HG03342 (cell line): Measurements from ENCODE around the gene CDH8.

Experiments used
- ATAC-seq: cut with Tn5 transposase; IDR thresholded peaks from one replicate; pipeline ENCODE4 v1.9.1; 2021; ENCODE audit warnings: mild to moderate bottlenecking, moderate library complexity; ENCODE audit not compliant: unreplicated experiment

CDH8 gene

GRCh38 chr16:62033065-62033464, 3.2 kb downstream of the CDH8 start:
- ATAC-seq, result no peak

DNA sequence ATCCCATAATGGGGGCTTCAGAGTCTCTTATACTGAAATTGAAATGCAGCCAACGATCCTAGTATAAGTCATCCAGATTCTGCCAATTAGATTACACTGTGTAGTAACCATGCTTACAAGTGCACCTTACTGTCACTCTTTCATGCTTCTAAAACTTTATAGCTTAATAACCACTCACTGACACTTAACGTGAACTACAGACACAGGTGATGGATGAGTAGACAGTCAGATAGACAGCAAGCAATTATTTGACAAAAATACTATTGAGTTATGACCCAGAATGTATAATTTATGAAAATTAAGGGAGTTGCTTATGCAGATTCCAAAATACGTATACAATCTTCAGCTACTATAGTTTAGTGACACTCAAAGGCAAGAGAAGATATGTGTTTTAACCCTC, 6.3 kb downstream of the CDH8 start:
- ATAC-seq, result no peak

- no peak for ATAC-seq
Observed at GRCh38 chr16:62022688-62023087, 13.6 kb downstream of the CDH8 start.

GRCh38 chr16:62021161-62021581, 15.1 kb downstream of the CDH8 start:
- ATAC-seq, result no peak

GRCh38 chr16:62020681-62021080, 15.6 kb downstream of the CDH8 start:
- ATAC-seq, result no peak

GRCh38 chr16:62019851-62020250, 16.4 kb downstream of the CDH8 start:
- ATAC-seq, result no peak

DNA sequence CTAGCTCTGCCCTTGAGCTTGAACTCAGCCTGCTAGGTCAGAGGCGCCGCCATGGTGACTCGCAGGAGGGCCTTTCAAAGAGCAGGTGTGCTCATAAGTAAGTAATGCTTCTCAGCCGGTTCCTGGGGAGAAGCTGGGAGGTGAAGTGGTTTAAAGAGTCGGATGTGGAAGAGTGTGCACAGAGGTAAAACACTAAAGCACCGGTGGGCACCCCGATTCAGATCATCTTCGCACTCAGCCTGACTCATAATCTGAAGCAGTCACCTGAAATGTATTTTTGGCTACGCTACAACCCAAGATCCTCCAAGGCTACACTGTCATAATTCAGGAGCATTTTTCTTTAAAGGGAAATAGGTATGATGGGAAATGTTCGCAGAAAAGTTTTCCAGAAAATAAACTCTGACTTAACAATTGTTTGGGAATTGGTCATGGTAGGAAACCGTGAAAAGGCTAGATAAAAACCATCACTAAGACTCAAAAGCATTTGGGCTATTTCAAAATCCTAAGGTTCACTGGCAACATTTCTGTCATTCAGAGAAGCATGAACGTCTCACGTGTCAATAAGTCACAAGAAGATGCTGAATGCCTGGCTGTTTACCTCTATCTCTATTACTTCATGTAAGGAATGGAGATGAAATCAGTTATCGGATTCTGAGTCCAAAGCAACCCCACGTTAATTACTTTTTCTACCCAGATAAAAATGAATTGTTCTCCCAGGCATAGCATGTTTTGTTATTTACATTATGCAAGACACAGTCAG, 17.8 kb downstream of the CDH8 start:
- ATAC-seq, result no peak

GRCh38 chr16:62014319-62014923, 21.8 kb downstream of the CDH8 start:
- no peak for ATAC-seq

GRCh38 chr16:62010186-62010585, 26.1 kb downstream of the CDH8 start:
- ATAC-seq, result no peak

DNA sequence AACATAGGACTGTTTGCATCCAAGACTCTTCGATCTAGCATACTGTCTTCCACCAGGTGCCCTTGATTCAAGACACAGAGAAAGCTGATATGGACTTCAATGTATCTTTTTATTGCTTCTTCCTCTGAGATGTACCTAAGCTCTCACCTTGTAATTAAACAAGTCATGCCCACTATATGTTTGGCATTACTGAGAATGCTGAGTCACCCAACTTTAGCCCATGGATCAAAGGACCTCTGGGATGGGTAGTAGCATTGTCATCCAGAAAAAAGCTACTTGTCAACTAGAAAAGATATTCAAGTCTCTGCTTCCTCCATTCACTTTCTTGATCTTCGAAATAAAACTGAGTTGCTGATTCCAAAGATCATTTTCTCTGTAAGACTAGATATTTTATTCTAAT, 37.8 kb downstream of the CDH8 start:
- no peak for ATAC-seq

GRCh38 chr16:61993108-61993507, 43.1 kb downstream of the CDH8 start:
- no peak for ATAC-seq

DNA sequence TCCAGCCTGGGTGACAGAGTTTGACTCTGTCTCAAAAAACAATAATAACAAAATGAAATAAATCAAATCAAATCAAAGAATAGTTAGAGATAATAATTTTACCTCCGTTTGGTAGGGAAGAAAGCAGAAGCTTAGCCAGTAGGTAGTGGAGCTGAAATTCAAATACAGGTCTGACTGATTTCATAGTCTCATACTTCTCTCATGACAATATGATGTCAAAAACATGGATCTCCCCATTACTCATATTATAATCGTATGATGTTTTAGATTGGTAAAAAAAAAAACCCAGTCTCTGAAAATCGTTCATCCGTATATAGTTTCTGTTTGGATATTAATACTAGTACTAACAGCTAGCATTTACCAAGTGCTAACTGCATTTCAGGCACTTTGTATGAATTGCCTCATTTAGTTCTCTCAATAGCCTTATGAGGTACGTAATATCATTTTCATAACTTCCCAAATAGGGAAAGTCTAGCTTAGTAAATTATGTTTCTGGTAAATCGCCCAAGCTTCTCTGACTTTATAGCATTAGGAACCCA, 48.7 kb downstream of the CDH8 start:
- no peak for ATAC-seq

GRCh38 chr16:61969077-61969382, 67.2 kb downstream of the CDH8 start:
- ATAC-seq, result no peak

DNA sequence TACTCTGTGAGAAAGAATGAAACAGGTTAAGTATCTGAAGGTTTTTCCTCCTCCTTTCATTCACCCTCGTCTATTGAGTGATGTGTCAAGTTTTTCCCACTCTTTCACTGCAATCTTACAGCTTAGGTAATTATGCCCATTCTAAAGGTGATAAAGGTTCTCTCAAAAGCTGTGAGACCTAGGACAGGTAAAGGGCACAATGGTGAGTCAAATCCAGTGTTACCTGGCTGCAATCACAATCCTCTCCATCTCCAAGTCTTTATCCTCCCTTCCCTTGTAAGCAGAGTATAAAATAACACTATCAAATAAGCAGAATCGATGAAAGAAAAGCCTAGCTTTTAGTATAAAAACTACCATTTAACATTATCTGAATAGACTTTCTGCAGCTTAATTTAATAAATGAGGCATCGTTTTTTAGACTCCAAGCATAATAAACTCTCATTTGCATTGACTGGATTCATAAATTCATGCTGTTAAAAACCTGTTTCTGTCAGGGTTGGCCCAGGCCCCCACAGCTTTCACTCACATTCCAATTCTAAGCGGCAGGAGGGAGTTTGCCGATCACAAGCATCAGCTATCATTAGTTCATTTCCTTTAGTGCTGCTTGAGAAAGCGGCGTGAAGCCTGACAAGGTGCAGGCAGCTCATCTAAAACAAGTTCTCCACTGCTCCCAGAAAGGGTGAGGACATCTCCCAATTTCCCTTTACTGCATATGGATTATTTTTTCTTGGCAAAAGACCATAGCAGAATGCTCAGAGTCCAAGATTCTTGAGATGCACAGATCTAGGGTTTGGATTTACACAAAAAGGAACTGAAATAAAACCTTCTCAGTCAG, 67.8 kb downstream of the CDH8 start:
- ATAC-seq, result no peak

GRCh38 chr16:61957075-61957855, 79.0 kb downstream of the CDH8 start:
- no peak for ATAC-seq

DNA sequence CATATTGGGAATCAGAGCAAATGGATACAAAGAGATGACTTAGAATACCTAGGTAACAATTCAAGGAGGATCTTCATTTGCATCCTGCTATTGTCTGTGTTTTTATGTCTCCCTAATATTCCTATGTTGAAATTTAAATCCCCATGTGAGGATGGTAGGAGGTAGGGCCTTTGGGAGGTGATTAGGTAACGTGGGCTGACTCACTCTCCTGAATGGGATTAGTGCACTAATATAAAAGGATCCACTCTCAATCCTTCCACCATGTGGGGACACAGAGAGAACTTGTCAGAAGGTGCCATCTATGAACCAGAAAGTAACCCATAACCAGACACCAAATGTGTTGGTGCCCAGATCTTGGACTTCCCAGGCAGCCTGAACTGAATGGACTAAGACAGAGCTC, 83.4 kb downstream of the CDH8 start:
- no peak for ATAC-seq

DNA sequence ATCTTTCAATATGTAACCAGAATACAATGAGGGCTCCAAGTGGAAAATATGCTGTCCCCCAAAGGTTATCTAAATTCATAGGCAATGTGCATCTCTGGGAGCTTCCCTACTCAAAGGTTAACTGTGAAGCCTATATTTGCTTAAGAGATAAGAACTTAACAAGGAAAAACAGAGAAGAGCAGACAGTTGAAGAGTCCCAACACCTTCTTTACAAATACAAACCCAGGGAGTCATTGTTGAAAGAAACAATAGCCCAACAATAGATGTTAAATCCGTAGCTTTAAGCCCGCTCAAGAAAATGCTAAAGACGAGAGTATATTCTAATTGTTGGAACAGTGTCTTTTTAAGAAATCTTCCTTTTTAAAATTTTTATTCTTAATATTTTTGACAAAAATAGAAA, 87.8 kb downstream of the CDH8 start:
- no peak for ATAC-seq

- ATAC-seq, result no peak
Observed at GRCh38 chr16:61946019-61946418, 90.2 kb downstream of the CDH8 start.

DNA sequence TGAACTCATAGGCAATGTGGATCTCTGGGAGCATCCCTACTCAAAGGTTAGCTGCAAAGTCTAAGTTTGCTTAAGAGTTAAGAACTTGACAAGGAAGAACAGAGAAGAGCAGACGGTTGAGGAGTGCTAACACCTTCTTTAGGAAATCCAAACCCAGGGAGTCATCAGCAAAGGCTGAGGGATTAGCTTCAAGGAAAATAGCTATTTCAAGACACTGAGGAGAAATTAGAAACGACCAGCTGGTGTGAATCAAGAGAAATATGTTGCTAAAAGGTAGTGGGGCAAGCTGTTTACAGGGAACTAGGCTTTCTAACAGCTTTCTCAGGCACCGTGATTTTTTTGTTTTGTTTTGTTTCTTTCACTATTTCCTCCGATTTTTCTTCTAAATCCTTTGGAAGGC, 90.7 kb downstream of the CDH8 start:
- ATAC-seq, result no peak

DNA sequence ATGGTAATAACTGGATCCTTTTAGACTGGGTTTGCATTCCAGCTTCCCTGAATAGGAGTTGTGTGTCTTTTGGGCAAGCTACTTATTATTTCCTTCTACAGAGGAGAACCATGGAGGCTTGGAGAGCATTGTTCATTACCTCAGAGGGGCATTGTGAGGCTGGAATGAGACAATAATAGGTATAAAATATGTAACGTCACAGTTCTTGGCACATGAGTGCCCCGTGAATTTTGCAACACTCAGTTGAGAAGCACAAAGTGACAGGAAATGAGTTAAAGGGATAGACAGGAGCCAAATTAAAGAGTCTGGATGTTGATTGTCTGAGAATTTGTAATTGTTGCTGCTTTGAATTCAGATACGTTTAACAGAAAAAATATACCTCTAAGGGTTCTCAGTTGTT, 92.2 kb downstream of the CDH8 start:
- ATAC-seq, result no peak

- no peak for ATAC-seq
Observed at GRCh38 chr16:61940611-61941010, 95.6 kb downstream of the CDH8 start.
